Activated naive CD8-positive, alpha-beta T cell treated with anti-CD3 and anti-CD28 coated beads, Interleukin-2, amount 50 U/mL, for 24 hours (primary cell): Measurements from ENCODE around the gene KCNJ6.

Experiments used
- ATAC-seq: fragments of 150-1000 bp; cut with Tn5 transposase; one replicate; pipeline ENCODE4 v1.10.0; 2021
- DNase-seq: peaks from one replicate; pipeline ENCODE4 v3.0.0; 2021
- H3K27ac Mint-ChIP-seq: one replicate; pipeline ENCODE4 v1.8.0; 2021; ENCODE audit warnings: mild to moderate bottlenecking, mixed read lengths
- H3K27me3 Mint-ChIP-seq: one replicate; pipeline ENCODE4 v1.8.0; 2021; ENCODE audit warnings: mixed read lengths
- H3K36me3 Mint-ChIP-seq: one replicate; pipeline ENCODE4 v1.8.0; 2021; ENCODE audit warnings: low read depth, mixed read lengths
- H3K4me1 Mint-ChIP-seq: one replicate; pipeline ENCODE4 v1.8.0; 2021; ENCODE audit warnings: mixed read lengths
- H3K4me3 Mint-ChIP-seq: one replicate; pipeline ENCODE4 v1.8.0; 2021; ENCODE audit warnings: mild to moderate bottlenecking, moderate library complexity, mixed read lengths
- H3K9me3 Mint-ChIP-seq: one replicate; pipeline ENCODE4 v1.8.0; 2021; ENCODE audit warnings: mixed read lengths

KCNJ6 gene

GRCh38 chr21:37863842-37864241 lies 52.4 kb downstream of the KCNJ6 start:
- Mint-ChIP-seq H3K27ac (no peak overlapping the region), H3K4me3 (no peak overlapping the region), H3K9me3 (no peaks in the 10 kb centered on the region), H3K36me3 (no peaks in the 10 kb centered on the region), H3K27me3 (peaks cover 5% of the 10 kb centered on the region), H3K4me1 (no peaks in the 10 kb centered on the region)
- no peak for ATAC-seq
- no peak for DNase-seq

- Mint-ChIP-seq H3K36me3 (no peaks in the 10 kb centered on the region), H3K27me3 (peaks cover 8% of the 10 kb centered on the region), H3K27ac (no peak overlapping the region), H3K4me3 (no peak overlapping the region), H3K4me1 (no peaks in the 10 kb centered on the region), H3K9me3 (peaks cover 3% of the 10 kb centered on the region)
- DNase-seq, result no peak
- ATAC-seq, result no peak
Measured at GRCh38 chr21:37862536-37862935, 53.7 kb downstream of the KCNJ6 start.

- Mint-ChIP-seq H3K4me3 (no peak overlapping the region), H3K36me3 (no peaks in the 10 kb centered on the region), H3K27me3 (peaks cover 7% of the 10 kb centered on the region), H3K9me3 (peaks cover 3% of the 10 kb centered on the region), H3K27ac (no peak overlapping the region), H3K4me1 (no peaks in the 10 kb centered on the region)
- DNase-seq (no peak), ATAC-seq (no peak)
Measured at GRCh38 chr21:37861561-37861960, 54.7 kb downstream of the KCNJ6 start.

GRCh38 chr21:37860416-37860815 lies 55.8 kb downstream of the KCNJ6 start:
- Mint-ChIP-seq H3K4me1 (no peaks in the 10 kb centered on the region), H3K27ac (no peak overlapping the region), H3K27me3 (peaks cover 11% of the 10 kb centered on the region), H3K9me3 (peaks cover 3% of the 10 kb centered on the region), H3K4me3 (no peak overlapping the region), H3K36me3 (no peaks in the 10 kb centered on the region)
- ATAC-seq (no peak), DNase-seq (no peak)

GRCh38 chr21:37855647-37856625 lies 60.3 kb downstream of the KCNJ6 start:
- H3K4me3 Mint-ChIP-seq, result no peak overlapping the region
- H3K36me3 Mint-ChIP-seq, result no peaks in the 10 kb centered on the region
- DNase-seq, result no peak
- peaks cover 8% of the 10 kb centered on the region for H3K27me3 Mint-ChIP-seq
- no peak overlapping the region for H3K27ac Mint-ChIP-seq
- H3K9me3 Mint-ChIP-seq, result peaks cover 24% of the 10 kb centered on the region
- H3K4me1 Mint-ChIP-seq, result no peaks in the 10 kb centered on the region
- ATAC-seq, result no peak

GRCh38 chr21:37855271-37855646 lies 61.0 kb downstream of the KCNJ6 start:
- no peak overlapping the region for H3K27ac Mint-ChIP-seq
- no peaks in the 10 kb centered on the region for H3K36me3 Mint-ChIP-seq
- DNase-seq (no peak), ATAC-seq (no peak)
- peaks cover 24% of the 10 kb centered on the region for H3K9me3 Mint-ChIP-seq
- no peak overlapping the region for H3K4me3 Mint-ChIP-seq
- H3K27me3 Mint-ChIP-seq, result peaks cover 8% of the 10 kb centered on the region
- no peaks in the 10 kb centered on the region for H3K4me1 Mint-ChIP-seq

GRCh38 chr21:37849506-37850102 lies 66.7 kb downstream of the KCNJ6 start:
- no peak for DNase-seq
- no peak overlapping the region for H3K27ac Mint-ChIP-seq
- peaks cover 20% of the 10 kb centered on the region for H3K9me3 Mint-ChIP-seq
- H3K4me1 Mint-ChIP-seq, result no peaks in the 10 kb centered on the region
- no peak overlapping the region for H3K4me3 Mint-ChIP-seq
- H3K27me3 Mint-ChIP-seq, result peaks cover 10% of the 10 kb centered on the region
- H3K36me3 Mint-ChIP-seq, result no peaks in the 10 kb centered on the region
- no peak for ATAC-seq

GRCh38 chr21:37848721-37849490 lies 67.4 kb downstream of the KCNJ6 start:
- no peak overlapping the region for H3K4me3 Mint-ChIP-seq
- H3K4me1 Mint-ChIP-seq, result no peaks in the 10 kb centered on the region
- ATAC-seq (no peak), DNase-seq (no peak)
- H3K36me3 Mint-ChIP-seq, result no peaks in the 10 kb centered on the region
- peaks cover 10% of the 10 kb centered on the region for H3K27me3 Mint-ChIP-seq
- peaks cover 16% of the 10 kb centered on the region for H3K9me3 Mint-ChIP-seq
- no peak overlapping the region for H3K27ac Mint-ChIP-seq

- Mint-ChIP-seq H3K9me3 (no peaks in the 10 kb centered on the region), H3K4me3 (no peak overlapping the region), H3K36me3 (no peaks in the 10 kb centered on the region), H3K27me3 (peaks cover 10% of the 10 kb centered on the region), H3K27ac (no peak overlapping the region), H3K4me1 (no peaks in the 10 kb centered on the region)
- DNase-seq (no peak), ATAC-seq (no peak)
Measured at GRCh38 chr21:37845535-37845934, 70.7 kb downstream of the KCNJ6 start.

- Mint-ChIP-seq H3K4me1 (no peaks in the 10 kb centered on the region), H3K27me3 (peaks cover 7% of the 10 kb centered on the region), H3K4me3 (no peak overlapping the region), H3K36me3 (no peaks in the 10 kb centered on the region), H3K9me3 (no peaks in the 10 kb centered on the region), H3K27ac (no peak overlapping the region)
- no peak for ATAC-seq
- DNase-seq, result no peak
Measured at GRCh38 chr21:37843191-37843590, 73.1 kb downstream of the KCNJ6 start.

- DNase-seq (no peak), ATAC-seq (no peak)
- no peaks in the 10 kb centered on the region for H3K9me3 Mint-ChIP-seq
- no peak overlapping the region for H3K27ac Mint-ChIP-seq
- H3K4me3 Mint-ChIP-seq, result no peak overlapping the region
- H3K27me3 Mint-ChIP-seq, result peaks cover 4% of the 10 kb centered on the region
- no peaks in the 10 kb centered on the region for H3K4me1 Mint-ChIP-seq
- H3K36me3 Mint-ChIP-seq, result no peaks in the 10 kb centered on the region
Measured at GRCh38 chr21:37842163-37842919, 73.9 kb downstream of the KCNJ6 start.

GRCh38 chr21:37837381-37837780 lies 78.9 kb downstream of the KCNJ6 start:
- ATAC-seq (no peak), DNase-seq (no peak)
- H3K36me3 Mint-ChIP-seq, result no peaks in the 10 kb centered on the region
- no peak overlapping the region for H3K4me3 Mint-ChIP-seq
- H3K9me3 Mint-ChIP-seq, result no peaks in the 10 kb centered on the region
- H3K27me3 Mint-ChIP-seq, result peaks cover 3% of the 10 kb centered on the region
- no peak overlapping the region for H3K27ac Mint-ChIP-seq
- H3K4me1 Mint-ChIP-seq, result no peaks in the 10 kb centered on the region

GRCh38 chr21:37835481-37835880 lies 80.8 kb downstream of the KCNJ6 start:
- Mint-ChIP-seq H3K27me3 (peaks cover 3% of the 10 kb centered on the region), H3K36me3 (no peaks in the 10 kb centered on the region), H3K4me1 (no peaks in the 10 kb centered on the region), H3K4me3 (no peak overlapping the region), H3K27ac (no peak overlapping the region), H3K9me3 (no peaks in the 10 kb centered on the region)
- DNase-seq, result no peak
- no peak for ATAC-seq

GRCh38 chr21:37833301-37833700 lies 83.0 kb downstream of the KCNJ6 start:
- no peak overlapping the region for H3K27ac Mint-ChIP-seq

More at GRCh38 chr21:37833301-37833700, 83.0 kb downstream of the KCNJ6 start:
- Mint-ChIP-seq H3K4me1 (no peaks in the 10 kb centered on the region), H3K4me3 (no peak overlapping the region), H3K9me3 (no peaks in the 10 kb centered on the region), H3K27me3 (peaks cover 3% of the 10 kb centered on the region), H3K36me3 (no peaks in the 10 kb centered on the region)
- no peak for ATAC-seq
- DNase-seq, result no peak
